OCI-LY7 (cell line): Measurements from ENCODE around the gene SRR. TPM values are rescaled to one million over a fixed set of nuclear protein-coding genes. Genes with fewer than 3 reads are reported as not detected.

Experiments used
- BruUV-seq: library from RNA; stranded (reverse); fragments of 400-500 nt; replicated peaks from 2 replicates; lab custom pipeline; 2021; lab: Mats Ljungman, UMichigan
- CTCF ChIA-PET: fragments of 300-600 bp; sonication (Branson Sonifier 250); formaldehyde crosslinking; loops from one replicate; lab custom pipeline; 2022; ENCODE audit warnings: antibody characterized with exemption; ENCODE audit not compliant: unreplicated experiment; lab: Charles Lee
- POLR2A ChIA-PET: fragments of 300-600 bp; sonication (Branson Sonifier 250); formaldehyde crosslinking; loops from one replicate; lab custom pipeline; 2022; ENCODE audit warnings: antibody characterized with exemption; lab: Charles Lee
- DNase-seq: peaks from one replicate; pipeline ENCODE4 v3.0.0-alpha.2; 2015; ENCODE audit warnings: low spot score
- H2AFZ ChIP-seq: fragments of 200-600 bp; sonication (generic), shearing (Covaris generic); 2 replicates; pipeline ENCODE4 v1.6.1; 2014; ENCODE audit warnings: mild to moderate bottlenecking, antibody characterized with exemption, low read length, moderate library complexity
- H3K27ac ChIP-seq: fragments of 200-600 bp; sonication (generic); 2 replicates; pipeline ENCODE4 v1.5.1; 2014; ENCODE audit warnings: mixed run types, low read depth, mild to moderate bottlenecking, moderate library complexity, low read length, inconsistent platforms; ENCODE audit not compliant: poor library complexity, severe bottlenecking
- H3K36me3 ChIP-seq: fragments of 200-600 bp; sonication (generic); 2 replicates; pipeline ENCODE4 v1.6.1; 2014; ENCODE audit warnings: mild to moderate bottlenecking, antibody characterized with exemption, low read length, moderate library complexity, mixed read lengths; ENCODE audit not compliant: insufficient read depth
- H3K4me1 ChIP-seq: fragments of 200-600 bp; sonication (generic); 2 replicates; pipeline ENCODE4 v1.5.1; 2014; ENCODE audit warnings: mild to moderate bottlenecking, low read length; ENCODE audit not compliant: insufficient read depth, poor library complexity, severe bottlenecking
- H3K4me2 ChIP-seq: fragments of 200-600 bp; sonication (generic); 2 replicates; pipeline ENCODE4 v1.6.1; 2014; ENCODE audit warnings: mild to moderate bottlenecking, low read length
- H3K4me3 ChIP-seq: fragments of 200-600 bp; sonication (generic); 2 replicates; pipeline ENCODE4 v1.5.1; 2014; ENCODE audit warnings: mild to moderate bottlenecking, low read depth, low read length; ENCODE audit not compliant: poor library complexity, severe bottlenecking
- H3K79me2 ChIP-seq: fragments of 200-600 bp; sonication (generic); 2 replicates; pipeline ENCODE4 v1.6.1; 2016; ENCODE audit warnings: low read depth, mild to moderate bottlenecking, low read length, moderate library complexity, mixed read lengths; ENCODE audit not compliant: insufficient read depth
- H3K9me2 ChIP-seq: fragments of 200-600 bp; sonication (generic); 2 replicates; pipeline ENCODE4 v1.6.1; 2016; ENCODE audit warnings: mild to moderate bottlenecking, low read length, mixed read lengths; ENCODE audit not compliant: insufficient read depth
- H3K9me3 ChIP-seq: fragments of 200-600 bp; sonication (generic); 2 replicates; pipeline ENCODE4 v1.6.1; 2014; ENCODE audit warnings: mild to moderate bottlenecking, mixed run types, low read length, mixed read lengths
- H4K20me1 ChIP-seq: fragments of 200-600 bp; sonication (generic); 2 replicates; pipeline ENCODE4 v1.6.1; 2014; ENCODE audit warnings: mild to moderate bottlenecking, antibody characterized with exemption, low read length, moderate library complexity, mixed read lengths; ENCODE audit not compliant: insufficient read depth
- EZH2phosphoT487 ChIP-seq: fragments of 200-600 bp; sonication (generic); IDR thresholded peaks from 2 replicates; pipeline ENCODE4 v1.6.1; 2018; ENCODE audit warnings: low read depth, borderline replicate concordance, mild to moderate bottlenecking, mixed run types, antibody characterized with exemption, low read length, moderate library complexity, mixed read lengths
- intact Hi-C: fragments of 100-400 bp; cut with micrococcal nuclease; formaldehyde crosslinking; loops from one replicate; pipeline ENCODE4 v1.10.0; 2022; ENCODE audit not compliant: unreplicated experiment
- total RNA-seq, 2 experiments: library from RNA; depleted of rRNA in 1 of 2; stranded (reverse); fragments of >200 nt in 1 of 2; shearing (Covaris generic) in 1 of 2; gene quantifications; 2 replicates each; pipeline ENCODE4 v1.2.3, GENCODE V29; 2014 to 2022
- TF ChIP-seq, protein P1 (sequence below): fragments of 200-600 bp; sonication (generic); conservative IDR thresholded peaks from 2 replicates; pipeline ENCODE4 v1.5.1; 2014; ENCODE audit warnings: mild to moderate bottlenecking, antibody characterized with exemption, low read length, moderate library complexity, mixed read lengths

The SRR gene
- total RNA-seq, 2 experiments from 2014 or later = 3.8 to 12.1 TPM

DNA sequence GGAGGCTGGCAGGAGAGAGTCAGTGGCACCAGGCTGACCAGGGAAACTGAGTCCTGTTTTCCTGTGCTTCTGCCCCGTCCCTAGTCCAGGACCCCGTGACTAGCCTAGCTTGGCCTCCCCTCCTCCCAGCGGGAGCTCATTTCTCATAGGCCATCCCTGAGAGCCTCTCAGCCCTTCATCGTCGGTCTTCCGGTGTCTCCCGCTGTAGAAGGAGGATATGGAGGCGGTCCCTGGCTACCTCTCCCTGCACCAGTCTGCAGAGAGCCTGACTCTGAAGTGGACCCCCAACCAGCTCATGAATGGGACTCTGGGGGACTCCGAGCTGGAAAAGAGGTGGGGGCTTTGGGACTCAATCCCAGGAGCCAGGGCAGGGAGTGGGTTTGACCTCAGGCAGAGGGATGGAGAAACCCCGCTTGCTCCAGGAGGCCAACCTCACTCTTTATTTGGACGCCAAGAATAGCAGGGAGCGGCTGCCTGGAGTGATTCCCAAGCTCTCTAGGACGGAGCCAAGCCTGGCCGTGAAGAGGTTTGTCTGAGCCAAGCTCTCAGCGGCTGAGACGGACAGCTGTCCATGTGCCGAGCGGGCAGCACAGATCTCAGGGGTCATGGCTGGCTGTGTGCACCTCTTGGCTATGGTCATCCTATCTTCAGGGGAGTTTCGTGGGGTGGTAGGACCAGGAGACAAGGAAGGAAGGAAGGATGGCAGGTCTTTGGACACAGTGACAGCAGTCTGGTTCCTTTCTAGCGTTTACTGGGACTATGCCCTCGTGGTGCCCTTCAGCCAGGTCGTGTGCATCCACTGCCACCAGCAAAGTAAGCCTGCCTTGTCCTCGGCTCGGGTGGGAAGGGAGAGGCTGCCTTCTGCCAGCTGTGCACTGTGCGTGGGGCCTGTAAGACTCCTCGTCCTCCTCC is 60.4 kb downstream of the SRR start:
- ChIA-PET CTCF (no interaction called here), POLR2A (no interaction called here)
- Histone ChIP-seq H4K20me1 (no peaks in the 10 kb centered on the region), H3K79me2 (no peaks in the 10 kb centered on the region), H3K27ac (no peak overlapping the region), H3K4me1 (no peaks in the 10 kb centered on the region), H3K36me3 (no peaks in the 10 kb centered on the region), H2AFZ (no peak overlapping the region), H3K9me3 (no peaks in the 10 kb centered on the region), H3K4me3 (no peak overlapping the region), H3K4me2 (no peak overlapping the region), H3K9me2 (no peaks in the 10 kb centered on the region)
- intact Hi-C loops = no loop called here
- BruUV-seq = no TSS peak
- DNase-seq = no peak
- TF ChIP-seq, protein P1, sequence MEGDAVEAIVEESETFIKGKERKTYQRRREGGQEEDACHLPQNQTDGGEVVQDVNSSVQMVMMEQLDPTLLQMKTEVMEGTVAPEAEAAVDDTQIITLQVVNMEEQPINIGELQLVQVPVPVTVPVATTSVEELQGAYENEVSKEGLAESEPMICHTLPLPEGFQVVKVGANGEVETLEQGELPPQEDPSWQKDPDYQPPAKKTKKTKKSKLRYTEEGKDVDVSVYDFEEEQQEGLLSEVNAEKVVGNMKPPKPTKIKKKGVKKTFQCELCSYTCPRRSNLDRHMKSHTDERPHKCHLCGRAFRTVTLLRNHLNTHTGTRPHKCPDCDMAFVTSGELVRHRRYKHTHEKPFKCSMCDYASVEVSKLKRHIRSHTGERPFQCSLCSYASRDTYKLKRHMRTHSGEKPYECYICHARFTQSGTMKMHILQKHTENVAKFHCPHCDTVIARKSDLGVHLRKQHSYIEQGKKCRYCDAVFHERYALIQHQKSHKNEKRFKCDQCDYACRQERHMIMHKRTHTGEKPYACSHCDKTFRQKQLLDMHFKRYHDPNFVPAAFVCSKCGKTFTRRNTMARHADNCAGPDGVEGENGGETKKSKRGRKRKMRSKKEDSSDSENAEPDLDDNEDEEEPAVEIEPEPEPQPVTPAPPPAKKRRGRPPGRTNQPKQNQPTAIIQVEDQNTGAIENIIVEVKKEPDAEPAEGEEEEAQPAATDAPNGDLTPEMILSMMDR = no peak
- TF ChIP-seq EZH2phosphoT487 = no peak

DNA sequence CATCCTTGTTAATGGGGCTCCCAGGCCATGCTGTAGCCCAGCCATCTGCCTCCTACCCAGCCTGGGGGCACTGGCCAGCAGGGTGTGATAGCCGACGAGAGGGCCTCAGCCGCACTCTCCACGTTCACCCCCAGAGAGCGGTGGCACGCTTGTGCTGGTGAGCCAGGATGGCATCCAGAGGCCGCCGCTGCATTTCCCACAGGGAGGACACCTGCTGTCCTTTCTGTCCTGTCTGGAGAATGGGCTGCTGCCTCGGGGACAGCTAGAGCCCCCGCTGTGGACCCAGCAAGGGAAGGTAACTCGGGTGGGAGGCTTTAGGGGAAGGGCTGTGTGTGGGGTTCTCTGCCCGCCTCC is 61.0 kb downstream of the SRR start:
- no peaks in the 10 kb centered on the region for H3K4me1 ChIP-seq
- POLR2A ChIA-PET = no interaction called here
- no peaks in the 10 kb centered on the region for H3K36me3 ChIP-seq
- CTCF ChIA-PET = no interaction called here
- no peaks in the 10 kb centered on the region for H3K9me2 ChIP-seq
- no peaks in the 10 kb centered on the region for H3K9me3 ChIP-seq
- intact Hi-C loops = no loop called here
- TF ChIP-seq, protein P1 = no peak
- TF ChIP-seq EZH2phosphoT487 = no peak
- DNase-seq = no peak
- H3K79me2 ChIP-seq = no peaks in the 10 kb centered on the region
- H3K4me2 ChIP-seq = no peak overlapping the region
- no peaks in the 10 kb centered on the region for H4K20me1 ChIP-seq
- BruUV-seq = no TSS peak
- no peak overlapping the region for H3K4me3 ChIP-seq
- H3K27ac ChIP-seq = no peak overlapping the region
- no peak overlapping the region for H2AFZ ChIP-seq

DNA sequence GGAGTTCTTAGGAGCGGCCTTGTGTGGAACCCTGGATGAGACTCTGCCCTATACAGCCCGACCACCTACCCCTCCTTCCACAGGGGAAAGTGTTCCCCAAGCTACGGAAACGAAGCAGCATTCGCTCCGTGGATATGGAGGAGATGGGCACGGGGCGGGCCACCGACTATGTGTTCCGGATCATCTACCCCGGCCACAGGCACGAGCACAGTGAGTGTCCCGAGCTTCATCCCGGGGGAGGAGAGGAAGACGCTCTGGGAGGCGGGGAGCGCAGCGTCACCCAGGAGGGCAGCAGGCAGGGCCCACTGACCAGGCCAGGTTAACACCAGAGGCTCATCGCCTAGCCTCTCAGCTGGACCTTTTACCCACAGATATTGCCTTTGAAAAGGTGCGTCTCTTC is 61.4 kb downstream of the SRR start:
- H2AFZ ChIP-seq = no peak overlapping the region
- ChIA-PET POLR2A (no interaction called here), CTCF (no interaction called here)
- DNase-seq = no peak
- H3K4me2 ChIP-seq = no peak overlapping the region
- no TSS peak for BruUV-seq
- H3K27ac ChIP-seq = no peak overlapping the region
- intact Hi-C loops = no loop called here
- no peaks in the 10 kb centered on the region for H3K4me1 ChIP-seq
- no peaks in the 10 kb centered on the region for H3K36me3 ChIP-seq
- H4K20me1 ChIP-seq = no peaks in the 10 kb centered on the region
- H3K4me3 ChIP-seq = no peak overlapping the region
- H3K9me3 ChIP-seq = no peaks in the 10 kb centered on the region
- H3K79me2 ChIP-seq = no peaks in the 10 kb centered on the region
- H3K9me2 ChIP-seq = no peaks in the 10 kb centered on the region
- TF ChIP-seq EZH2phosphoT487 = no peak
- TF ChIP-seq, protein P1 = no peak
